ENCODE measurements around the gene MARCHF6. TPM values are rescaled to one million over a fixed set of nuclear protein-coding genes. Genes with fewer than 3 reads are reported as not detected.

Gene MARCHF6
- total and polyA plus RNA-seq, 9 of the 15 experiments (the other 6 are each of a cell fraction or from before 2014, with no cell fraction given): 74.1 to 456 (median 116) TPM

GRCh38 chr5:10351199-10351905 is 2.1 kb upstream of the MARCHF6 start (continued):
- TF ChIP-seq MAFG (tag; conservative IDR thresholded peaks at IDR 0.05) (no peak), SNIP1 (IDR thresholded peaks at IDR 0.05; ENCODE audit: low read depth) (no peak), CHD2 (IDR thresholded peaks at IDR 0.05; ENCODE audit: low read depth, low read length) (no peak), KDM2B (CRISPR knock-in tag; IDR thresholded peaks at IDR 0.05) (no peak), MAX (CRISPR knock-in tag; IDR thresholded peaks at IDR 0.05) (no peak), ZBTB17 (CRISPR knock-in tag; IDR thresholded peaks at IDR 0.05) (no peak), ARID1B (IDR thresholded peaks at IDR 0.05) (peak; percentile 15; the same call in 1 of the 2 replicates), RNF219 (CRISPR knock-in tag; IDR thresholded peaks at IDR 0.05) (no peak), ZNF316 (IDR thresholded peaks at IDR 0.05) (no peak), ZNF507 (tag; conservative IDR thresholded peaks at IDR 0.05) (no peak), STAT5A (IDR thresholded peaks at IDR 0.05; ENCODE audit: borderline replicate concordance, low read length) (no peak), SP1 (CRISPR knock-in tag; IDR thresholded peaks at IDR 0.05) (no peak)
- TF ChIP-seq, protein P1, sequence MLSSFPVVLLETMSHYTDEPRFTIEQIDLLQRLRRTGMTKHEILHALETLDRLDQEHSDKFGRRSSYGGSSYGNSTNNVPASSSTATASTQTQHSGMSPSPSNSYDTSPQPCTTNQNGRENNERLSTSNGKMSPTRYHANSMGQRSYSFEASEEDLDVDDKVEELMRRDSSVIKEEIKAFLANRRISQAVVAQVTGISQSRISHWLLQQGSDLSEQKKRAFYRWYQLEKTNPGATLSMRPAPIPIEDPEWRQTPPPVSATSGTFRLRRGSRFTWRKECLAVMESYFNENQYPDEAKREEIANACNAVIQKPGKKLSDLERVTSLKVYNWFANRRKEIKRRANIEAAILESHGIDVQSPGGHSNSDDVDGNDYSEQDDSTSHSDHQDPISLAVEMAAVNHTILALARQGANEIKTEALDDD (IDR thresholded peaks at IDR 0.05): peak; percentile 57; the same call in 1 of the 2 replicates
- TF ChIP-seq, protein P2, sequence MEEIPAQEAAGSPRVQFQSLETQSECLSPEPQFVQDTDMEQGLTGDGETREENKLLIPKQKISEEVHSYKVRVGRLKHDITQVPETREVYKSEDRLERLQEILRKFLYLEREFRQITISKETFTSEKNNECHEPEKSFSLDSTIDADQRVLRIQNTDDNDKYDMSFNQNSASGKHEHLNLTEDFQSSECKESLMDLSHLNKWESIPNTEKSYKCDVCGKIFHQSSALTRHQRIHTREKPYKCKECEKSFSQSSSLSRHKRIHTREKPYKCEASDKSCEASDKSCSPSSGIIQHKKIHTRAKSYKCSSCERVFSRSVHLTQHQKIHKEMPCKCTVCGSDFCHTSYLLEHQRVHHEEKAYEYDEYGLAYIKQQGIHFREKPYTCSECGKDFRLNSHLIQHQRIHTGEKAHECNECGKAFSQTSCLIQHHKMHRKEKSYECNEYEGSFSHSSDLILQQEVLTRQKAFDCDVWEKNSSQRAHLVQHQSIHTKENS (CRISPR knock-in tag; IDR thresholded peaks at IDR 0.05): no peak
